Neural cell (in vitro differentiated cells): ENCODE data around the gene RBFOX2. TPM values are rescaled to one million over a fixed set of nuclear protein-coding genes. Genes with fewer than 3 reads are reported as not detected.

Experiments used
- H2AFZ ChIP-seq: fragments of 200-600, 300-800 bp; sonication (generic), shearing (Covaris generic); 2 replicates; pipeline ENCODE4 v1.6.0; 2014; ENCODE audit warnings: low read depth, mild to moderate bottlenecking, antibody characterized with exemption, low read length, moderate library complexity
- H3F3A ChIP-seq: fragments of 200-600 bp; shearing (Covaris generic); 2 replicates; pipeline ENCODE4 v1.6.1; 2016; ENCODE audit warnings: mild to moderate bottlenecking, moderate library complexity, mixed read lengths, antibody characterized with exemption, low read length; ENCODE audit not compliant: insufficient read depth, poor library complexity, severe bottlenecking
- H3K27ac ChIP-seq: fragments of 200-600, 300-800 bp; sonication (generic), shearing (Covaris generic); 2 replicates; pipeline ENCODE4 v1.5.1; 2014; ENCODE audit warnings: mild to moderate bottlenecking, low read length, moderate library complexity
- H3K27me3 ChIP-seq: fragments of 300-800, 200-600 bp; sonication (generic), shearing (Covaris generic); 2 replicates; pipeline ENCODE4 v1.6.0; 2014; ENCODE audit warnings: mild to moderate bottlenecking, low read depth, low read length, moderate library complexity; ENCODE audit not compliant: insufficient read depth
- H3K36me3 ChIP-seq: fragments of 300-800, 200-600 bp; sonication (generic), shearing (Covaris generic); 2 replicates; pipeline ENCODE4 v1.5.1; 2014; ENCODE audit warnings: mild to moderate bottlenecking, antibody characterized with exemption, low read length, moderate library complexity; ENCODE audit not compliant: insufficient read depth
- H3K4me2 ChIP-seq: fragments of 300-800, 200-600 bp; sonication (generic), shearing (Covaris generic); 2 replicates; pipeline ENCODE4 v1.6.0; 2014; ENCODE audit warnings: mild to moderate bottlenecking, low read length
- H3K4me3 ChIP-seq: fragments of 300-800, 200-600 bp; sonication (generic), shearing (Covaris generic); 2 replicates; pipeline ENCODE4 v1.5.1; 2014; ENCODE audit warnings: mild to moderate bottlenecking, low read length, moderate library complexity
- H3K79me2 ChIP-seq: fragments of 200-600 bp; shearing (Covaris generic); replicated peaks from 2 replicates; pipeline ENCODE4 v1.6.0; 2014; ENCODE audit warnings: mild to moderate bottlenecking, low read length, moderate library complexity; ENCODE audit not compliant: insufficient read depth
- H3K9ac ChIP-seq: fragments of 300-800, 200-600 bp; sonication (generic), shearing (Covaris generic); 2 replicates; pipeline ENCODE4 v1.6.1; 2016; ENCODE audit warnings: mild to moderate bottlenecking, low read length, mixed read lengths
- H3K9me2 ChIP-seq: fragments of 200-600 bp; shearing (Covaris generic); 2 replicates; pipeline ENCODE4 v1.6.1; 2016; ENCODE audit warnings: mild to moderate bottlenecking, low read length, mixed read lengths; ENCODE audit not compliant: insufficient read depth
- H3K9me3 ChIP-seq: fragments of 200-600, 300-800 bp; sonication (generic), shearing (Covaris generic); 2 replicates; pipeline ENCODE4 v1.6.1; 2016; ENCODE audit warnings: mild to moderate bottlenecking, mixed run types, low read length, moderate library complexity, mixed read lengths
- H4K20me1 ChIP-seq: fragments of 200-600 bp; shearing (Covaris generic); 2 replicates; pipeline ENCODE4 v1.6.1; 2016; ENCODE audit warnings: mild to moderate bottlenecking, mixed run types; ENCODE audit not compliant: insufficient read depth
- EP300 ChIP-seq: fragments of 450-650 bp; conservative IDR thresholded peaks from 2 replicates; pipeline ENCODE4 v1.6.1; 2014; ENCODE audit warnings: antibody characterized with exemption, mild to moderate bottlenecking, moderate library complexity; ENCODE audit not compliant: poor library complexity, severe bottlenecking
- EZH2 ChIP-seq: fragments of 200-600, 300-800 bp; shearing (Covaris generic), sonication (generic); IDR thresholded peaks from 2 replicates; pipeline ENCODE4 v1.6.1; 2014; ENCODE audit warnings: antibody characterized with exemption, low read length, borderline replicate concordance, mild to moderate bottlenecking; ENCODE audit not compliant: insufficient read depth, poor library complexity, severe bottlenecking
- MXI1 ChIP-seq: fragments of 450-650 bp; conservative IDR thresholded peaks from 2 replicates; pipeline ENCODE4 v1.6.1; 2014; ENCODE audit warnings: antibody characterized with exemption, mild to moderate bottlenecking; ENCODE audit not compliant: poor library complexity, severe bottlenecking
- POLR2AphosphoS5 ChIP-seq: IDR thresholded peaks from 2 replicates; pipeline ENCODE4 v1.6.1; 2012
- RAD21 ChIP-seq: fragments of 450-650 bp; conservative IDR thresholded peaks from 2 replicates; pipeline ENCODE4 v1.6.1; 2014; ENCODE audit warnings: antibody characterized with exemption, mild to moderate bottlenecking, moderate library complexity
- SMC3 ChIP-seq: fragments of 450-650 bp; conservative IDR thresholded peaks from 2 replicates; pipeline ENCODE4 v1.6.1; 2014; ENCODE audit warnings: antibody characterized with exemption, mild to moderate bottlenecking, moderate library complexity; ENCODE audit not compliant: poor library complexity
- TAF1 ChIP-seq: IDR thresholded peaks from 2 replicates; pipeline ENCODE4 v1.6.1; 2012; ENCODE audit warnings: low read depth
- polyA plus RNA-seq: library from polyadenylated mRNA; depleted of rRNA; stranded (reverse); fragments of >200 nt; gene quantifications from 2 replicates; pipeline ENCODE4 v1.2.3, GENCODE V29; 2014
- TF ChIP-seq, protein P1 (sequence below): IDR thresholded peaks from 2 replicates; pipeline ENCODE4 v1.6.1; 2012; ENCODE audit warnings: borderline replicate concordance
- TF ChIP-seq, protein P2 (sequence below): fragments of 450-650 bp; IDR thresholded peaks from 2 replicates; pipeline ENCODE4 v1.5.1; 2014; ENCODE audit warnings: antibody characterized with exemption, mild to moderate bottlenecking, moderate library complexity; ENCODE audit not compliant: poor library complexity, severe bottlenecking

Gene RBFOX2
- polyA plus RNA-seq, 1 donor from 2014 or later: 529 TPM

DNA sequence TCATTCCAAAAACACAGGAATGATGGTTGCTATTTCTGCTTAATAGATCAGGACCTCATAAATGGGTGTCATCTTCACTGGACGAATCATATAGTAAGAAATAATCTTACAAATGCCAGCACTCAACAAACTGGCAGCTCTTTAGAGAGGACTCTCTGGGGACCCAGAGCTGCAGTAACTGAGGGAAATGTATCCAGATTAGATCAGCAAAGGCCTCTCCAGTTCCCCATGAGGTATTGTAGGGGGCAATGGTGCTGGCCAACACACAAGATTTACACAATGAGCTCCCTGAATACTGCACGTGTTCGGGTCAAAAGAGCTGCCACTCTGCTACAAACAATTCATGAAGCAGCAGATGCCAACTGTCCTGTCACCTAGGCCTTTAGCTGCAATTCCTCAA, 110.2 kb downstream of the RBFOX2 start:
- H3K9me3 ChIP-seq: no peaks in the 10 kb centered on the region
- no peaks in the 10 kb centered on the region for H3K27me3 ChIP-seq
- H3K9me2 ChIP-seq: no peaks in the 10 kb centered on the region
- H3K4me2 ChIP-seq: no peak overlapping the region
- H3K9ac ChIP-seq: no peak overlapping the region
- peaks cover 9% of the 10 kb centered on the region for H3F3A ChIP-seq
- TF ChIP-seq TAF1 (no peak), POLR2AphosphoS5 (no peak), RAD21 (no peak), SMC3 (no peak), MXI1 (no peak), EP300 (no peak)
- TF ChIP-seq, protein P1, sequence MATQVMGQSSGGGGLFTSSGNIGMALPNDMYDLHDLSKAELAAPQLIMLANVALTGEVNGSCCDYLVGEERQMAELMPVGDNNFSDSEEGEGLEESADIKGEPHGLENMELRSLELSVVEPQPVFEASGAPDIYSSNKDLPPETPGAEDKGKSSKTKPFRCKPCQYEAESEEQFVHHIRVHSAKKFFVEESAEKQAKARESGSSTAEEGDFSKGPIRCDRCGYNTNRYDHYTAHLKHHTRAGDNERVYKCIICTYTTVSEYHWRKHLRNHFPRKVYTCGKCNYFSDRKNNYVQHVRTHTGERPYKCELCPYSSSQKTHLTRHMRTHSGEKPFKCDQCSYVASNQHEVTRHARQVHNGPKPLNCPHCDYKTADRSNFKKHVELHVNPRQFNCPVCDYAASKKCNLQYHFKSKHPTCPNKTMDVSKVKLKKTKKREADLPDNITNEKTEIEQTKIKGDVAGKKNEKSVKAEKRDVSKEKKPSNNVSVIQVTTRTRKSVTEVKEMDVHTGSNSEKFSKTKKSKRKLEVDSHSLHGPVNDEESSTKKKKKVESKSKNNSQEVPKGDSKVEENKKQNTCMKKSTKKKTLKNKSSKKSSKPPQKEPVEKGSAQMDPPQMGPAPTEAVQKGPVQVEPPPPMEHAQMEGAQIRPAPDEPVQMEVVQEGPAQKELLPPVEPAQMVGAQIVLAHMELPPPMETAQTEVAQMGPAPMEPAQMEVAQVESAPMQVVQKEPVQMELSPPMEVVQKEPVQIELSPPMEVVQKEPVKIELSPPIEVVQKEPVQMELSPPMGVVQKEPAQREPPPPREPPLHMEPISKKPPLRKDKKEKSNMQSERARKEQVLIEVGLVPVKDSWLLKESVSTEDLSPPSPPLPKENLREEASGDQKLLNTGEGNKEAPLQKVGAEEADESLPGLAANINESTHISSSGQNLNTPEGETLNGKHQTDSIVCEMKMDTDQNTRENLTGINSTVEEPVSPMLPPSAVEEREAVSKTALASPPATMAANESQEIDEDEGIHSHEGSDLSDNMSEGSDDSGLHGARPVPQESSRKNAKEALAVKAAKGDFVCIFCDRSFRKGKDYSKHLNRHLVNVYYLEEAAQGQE: no peak
- TF ChIP-seq, protein P2, sequence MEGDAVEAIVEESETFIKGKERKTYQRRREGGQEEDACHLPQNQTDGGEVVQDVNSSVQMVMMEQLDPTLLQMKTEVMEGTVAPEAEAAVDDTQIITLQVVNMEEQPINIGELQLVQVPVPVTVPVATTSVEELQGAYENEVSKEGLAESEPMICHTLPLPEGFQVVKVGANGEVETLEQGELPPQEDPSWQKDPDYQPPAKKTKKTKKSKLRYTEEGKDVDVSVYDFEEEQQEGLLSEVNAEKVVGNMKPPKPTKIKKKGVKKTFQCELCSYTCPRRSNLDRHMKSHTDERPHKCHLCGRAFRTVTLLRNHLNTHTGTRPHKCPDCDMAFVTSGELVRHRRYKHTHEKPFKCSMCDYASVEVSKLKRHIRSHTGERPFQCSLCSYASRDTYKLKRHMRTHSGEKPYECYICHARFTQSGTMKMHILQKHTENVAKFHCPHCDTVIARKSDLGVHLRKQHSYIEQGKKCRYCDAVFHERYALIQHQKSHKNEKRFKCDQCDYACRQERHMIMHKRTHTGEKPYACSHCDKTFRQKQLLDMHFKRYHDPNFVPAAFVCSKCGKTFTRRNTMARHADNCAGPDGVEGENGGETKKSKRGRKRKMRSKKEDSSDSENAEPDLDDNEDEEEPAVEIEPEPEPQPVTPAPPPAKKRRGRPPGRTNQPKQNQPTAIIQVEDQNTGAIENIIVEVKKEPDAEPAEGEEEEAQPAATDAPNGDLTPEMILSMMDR: no peak
- H2AFZ ChIP-seq: no peak overlapping the region
- no peak overlapping the region for H3K4me3 ChIP-seq
- H4K20me1 ChIP-seq: peaks cover 3% of the 10 kb centered on the region
- H3K36me3 ChIP-seq: no peaks in the 10 kb centered on the region
- H3K79me2 ChIP-seq: peaks cover 36% of the 10 kb centered on the region
- H3K27ac ChIP-seq: no peak overlapping the region

DNA sequence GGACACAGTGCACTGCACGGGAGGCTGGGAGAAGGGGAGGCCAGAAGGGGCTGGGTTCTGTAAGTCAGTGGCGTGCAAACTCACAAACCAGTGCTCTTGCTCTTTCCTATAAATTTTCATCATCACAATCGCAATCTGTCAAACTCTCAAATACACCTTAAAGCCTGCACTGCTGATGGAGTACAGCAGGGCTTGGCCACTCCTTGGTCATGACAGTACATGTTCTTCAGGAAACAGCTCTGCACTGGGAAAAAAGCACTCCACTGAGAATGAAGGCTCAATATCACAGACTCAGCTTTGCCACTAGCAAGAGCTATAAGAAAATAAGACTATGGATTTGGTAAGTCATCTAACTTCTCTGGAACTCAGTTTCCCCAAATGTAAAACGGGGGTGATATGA, 111.0 kb downstream of the RBFOX2 start:
- no peaks in the 10 kb centered on the region for H3K36me3 ChIP-seq
- no peak overlapping the region for H2AFZ ChIP-seq
- peaks cover 3% of the 10 kb centered on the region for H4K20me1 ChIP-seq
- TF ChIP-seq SMC3 (no peak), POLR2AphosphoS5 (no peak), TAF1 (no peak), EP300 (no peak), RAD21 (no peak), EZH2 (no peak), MXI1 (no peak)
- TF ChIP-seq, protein P2: no peak
- TF ChIP-seq, protein P1: no peak
- H3K27ac ChIP-seq: no peak overlapping the region
- no peaks in the 10 kb centered on the region for H3K9me2 ChIP-seq
- H3K4me3 ChIP-seq: no peak overlapping the region
- no peaks in the 10 kb centered on the region for H3K9me3 ChIP-seq
- no peak overlapping the region for H3K9ac ChIP-seq
- H3F3A ChIP-seq: peaks cover 9% of the 10 kb centered on the region
- H3K79me2 ChIP-seq: peaks cover 43% of the 10 kb centered on the region
- no peaks in the 10 kb centered on the region for H3K27me3 ChIP-seq
- no peak overlapping the region for H3K4me2 ChIP-seq
